SK-N-SH (cell line): Measurements from ENCODE around the gene TNFRSF19. TPM values are rescaled to one million over a fixed set of nuclear protein-coding genes. Genes with fewer than 3 reads are reported as not detected.

ENCODE experiments used
- CTCF ChIA-PET: fragments of 300-600, 350-600 bp; formaldehyde crosslinking; extraction: SDS; loops from one replicate; lab custom pipeline; 2021; lab: Yijun Ruan, JAX
- POLR2A ChIA-PET: fragments of 350-600 bp; sonication (Branson Sonifier 250); formaldehyde crosslinking; extraction: SDS; loops from one replicate; lab custom pipeline; 2020; ENCODE audit warnings: antibody characterized with exemption, inconsistent platforms; lab: Yijun Ruan, JAX
- DNase-seq: peaks from one replicate; pipeline ENCODE4 v3.0.0; 2012
- H2AFZ ChIP-seq: fragments of 200-600 bp; sonication (generic); 2 replicates; pipeline ENCODE4 v1.8.1; 2016; ENCODE audit warnings: antibody characterized with exemption, mild to moderate bottlenecking, low read depth
- H3F3A ChIP-seq: fragments of 200-600 bp; sonication (generic); replicated peaks from 2 replicates; pipeline ENCODE3; 2016; ENCODE audit warnings: antibody characterized with exemption, mild to moderate bottlenecking; ENCODE audit not compliant: insufficient read depth
- H3K27ac ChIP-seq, 2 experiments: fragments of 200-500 bp in 1 of 2; fragments of 200-600 bp in 1 of 2; sonication (Bioruptor generic) in 1 of 2; sonication (generic), shearing (Covaris generic) in 1 of 2; 2 replicates each; pipeline versions ENCODE4 v1.5.1 to v1.6.1; 2014 to 2016; ENCODE audit warnings: low read depth in 2 of 2, inconsistent platforms in 1 of 2, low read length in 1 of 2, mild to moderate bottlenecking in 1 of 2, mixed read lengths in 1 of 2
- H3K27me3 ChIP-seq: fragments of 200-600 bp; sonication (generic), shearing (Covaris generic); 2 replicates; pipeline ENCODE4 v1.6.1; 2016; ENCODE audit warnings: mixed run types; ENCODE audit not compliant: insufficient read depth
- H3K36me3 ChIP-seq, 2 experiments: fragments of 200-500 bp in 1 of 2; fragments of 200-600 bp in 1 of 2; sonication (Bioruptor generic) in 1 of 2; sonication (generic) in 1 of 2; replicated peaks in 1 of 2; 2 replicates each; pipeline versions ENCODE3 to v1.5.1; 2014 to 2016; ENCODE audit warnings: low read length in 1 of 2, mild to moderate bottlenecking in 1 of 2; ENCODE audit not compliant: insufficient read depth in 2 of 2, control insufficient read depth in 1 of 2
- H3K4me1 ChIP-seq, 2 experiments: fragments of 200-500 bp in 1 of 2; fragments of 200-600 bp in 1 of 2; sonication (Bioruptor generic) in 1 of 2; sonication (generic), shearing (Covaris generic) in 1 of 2; 2 replicates each; pipeline versions ENCODE4 v1.5.1 to v1.6.1; 2014 to 2016; ENCODE audit warnings: low read depth in 1 of 2, low read length in 1 of 2, mixed run types in 1 of 2; ENCODE audit not compliant: insufficient read depth in 2 of 2, control insufficient read depth in 1 of 2
- H3K4me2 ChIP-seq: fragments of 200-600 bp; sonication (generic), shearing (Covaris generic); 2 replicates; pipeline ENCODE4 v1.6.1; 2017; ENCODE audit warnings: mixed run types
- H3K4me3 ChIP-seq, 2 experiments: fragments of 200-500 bp in 1 of 2; fragments of 200-600 bp in 1 of 2; sonication (Bioruptor generic) in 1 of 2; sonication (generic), shearing (Covaris generic) in 1 of 2; 2 replicates each; pipeline versions ENCODE4 v1.5.1 to v1.8.1; 2014 to 2016; ENCODE audit warnings: low read depth in 2 of 2, inconsistent platforms in 1 of 2, low read length in 1 of 2, mild to moderate bottlenecking in 1 of 2, mixed read lengths in 1 of 2, moderate library complexity in 1 of 2
- H3K79me2 ChIP-seq: fragments of 200-600 bp; sonication (generic); 2 replicates; pipeline ENCODE4 v1.8.1; 2017; ENCODE audit warnings: mild to moderate bottlenecking; ENCODE audit not compliant: insufficient read depth
- H3K9ac ChIP-seq: fragments of 200-600 bp; sonication (generic); 2 replicates; pipeline ENCODE4 v1.6.1; 2017; ENCODE audit warnings: mixed run types
- H3K9me2 ChIP-seq: fragments of 200-600 bp; sonication (generic); 2 replicates; pipeline ENCODE4 v1.6.1; 2017; ENCODE audit warnings: mixed run types
- H3K9me3 ChIP-seq: fragments of 200-600 bp; sonication (generic); 2 replicates; pipeline ENCODE4 v1.6.1; 2017; ENCODE audit warnings: mixed run types, mild to moderate bottlenecking, moderate library complexity
- H4K20me1 ChIP-seq: fragments of 200-600 bp; sonication (generic); 2 replicates; pipeline ENCODE4 v1.6.1; 2017; ENCODE audit warnings: mild to moderate bottlenecking, mixed run types; ENCODE audit not compliant: insufficient read depth
- ELF1 ChIP-seq: IDR thresholded peaks from 2 replicates; pipeline ENCODE4 v1.4.0; 2012
- EP300 ChIP-seq, 2 experiments: IDR thresholded peaks; 2 replicates each; pipeline versions ENCODE4 v1.4.0 to v1.6.1; 2012; ENCODE audit warnings: borderline replicate concordance in 1 of 2, low read depth in 1 of 2, low read length in 1 of 2
- EZH2phosphoT487 ChIP-seq: fragments of 200-600 bp; sonication (generic); IDR thresholded peaks from 2 replicates; pipeline ENCODE4 v1.6.1; 2017; ENCODE audit warnings: low read depth, mixed run types, mild to moderate bottlenecking, antibody characterized with exemption, moderate library complexity, borderline replicate concordance
- GATA2 ChIP-seq: sonication (generic); formaldehyde crosslinking; IDR thresholded peaks from 2 replicates; pipeline ENCODE4 v1.5.0; 2020; ENCODE audit warnings: mild to moderate bottlenecking, missing genetic modification reagents
- IRF3 ChIP-seq: fragments of 150-350 bp; IDR thresholded peaks from 2 replicates; pipeline ENCODE4 v1.6.1; 2016; ENCODE audit warnings: mild to moderate bottlenecking, low read depth, low read length
- JUND ChIP-seq: IDR thresholded peaks from 2 replicates; pipeline ENCODE4 v1.4.0; 2012
- MEF2A ChIP-seq: IDR thresholded peaks from 2 replicates; pipeline ENCODE4 v1.4.0; 2012; ENCODE audit warnings: low read depth, borderline replicate concordance
- NRF1 ChIP-seq: IDR thresholded peaks from 2 replicates; pipeline ENCODE4 v1.6.1; 2012; ENCODE audit warnings: low read depth, mild to moderate bottlenecking, low read length
- PBX3 ChIP-seq: IDR thresholded peaks from 2 replicates; pipeline ENCODE4; 2012
- RCOR1 ChIP-seq: fragments of 150-350 bp; IDR thresholded peaks from 2 replicates; pipeline ENCODE4 v1.6.1; 2017; ENCODE audit warnings: antibody characterized with exemption, low read length
- RFX5 ChIP-seq: IDR thresholded peaks from 2 replicates; pipeline ENCODE4 v1.6.1; 2012; ENCODE audit warnings: mild to moderate bottlenecking, improper control_type of control experiment, low read length
- RXRA ChIP-seq: IDR thresholded peaks from 2 replicates; pipeline ENCODE4 v1.4.0; 2012; ENCODE audit warnings: low read depth, mild to moderate bottlenecking, borderline replicate concordance
- SIN3A ChIP-seq: IDR thresholded peaks from 2 replicates; pipeline ENCODE4 v1.6.1; 2012; ENCODE audit warnings: low read depth, mild to moderate bottlenecking, low read length, moderate library complexity, borderline replicate concordance
- SMC3 ChIP-seq: IDR thresholded peaks from 2 replicates; pipeline ENCODE4 v1.6.1; 2012; ENCODE audit warnings: low read depth, low read length, improper control_type of control experiment
- USF1 ChIP-seq: IDR thresholded peaks from 2 replicates; pipeline ENCODE4 v1.4.0; 2012; ENCODE audit warnings: low read depth, borderline replicate concordance
- YY1 ChIP-seq: IDR thresholded peaks from 2 replicates; pipeline ENCODE4 v1.4.0; 2012; ENCODE audit warnings: low read depth, mild to moderate bottlenecking
- WGBS: methylation state at CpG from one replicate; pipeline ENCODE4 v1.1.6; 2017; ENCODE audit warnings: low lambda C conversion rate; 5-methylcytosine and 5-hydroxymethylcytosine counted together
- polyA plus RNA-seq, 3 experiments: library from polyadenylated mRNA; depleted of rRNA; stranded (reverse); fragments of >200 nt; gene quantifications; 2 replicates each; pipeline ENCODE4 v1.2.3, GENCODE V29; 2012

The TNFRSF19 gene
- polyA plus RNA-seq, 1 of the 3 experiments (the other 2 are of a cell fraction): 4.6 TPM

- POLR2A ChIA-PET: no interaction called here
- H3K79me2 ChIP-seq: no peaks in the 10 kb centered on the region
- 86% methylated on average over 2 of the region's 2 CpGs for whole genome bisulfite sequencing
Observed at GRCh38 chr13:23651887-23652286, 81.7 kb downstream of the TNFRSF19 start.

GRCh38 chr13:23652909-23653726, 82.9 kb downstream of the TNFRSF19 start:
- H3K9ac ChIP-seq: no peak overlapping the region
- no peaks in the 10 kb centered on the region for H3K79me2 ChIP-seq
- no peaks in the 10 kb centered on the region for H3K27me3 ChIP-seq
- no peaks in the 10 kb centered on the region for H3F3A ChIP-seq
- no peak overlapping the region for H2AFZ ChIP-seq
- 94% methylated on average over 10 of the region's 10 CpGs for WGBS
- ChIA-PET CTCF (interaction anchor here (0.7 to 1.5 kb wide), 4 partner anchors 10 to 137 kb away, joined by 3 to 6 read pairs (median 4); no protein-coding TSS in a partner anchor), POLR2A (no interaction called here)
- H3K9me3 ChIP-seq: no peaks in the 10 kb centered on the region
- no peak overlapping the region for H3K4me2 ChIP-seq
- TF ChIP-seq EP300 (IDR thresholded peaks at IDR 0.05; ENCODE audit: borderline replicate concordance in 1 of 2, low read depth in 1 of 2, low read length in 1 of 2) (no peak), IRF3 (no peak), RFX5 (no peak), RCOR1 (no peak), RXRA (no peak), YY1 (no peak), JUND (no peak), USF1 (no peak), EZH2phosphoT487 (no peak), SIN3A (no peak), NRF1 (no peak), ELF1 (no peak), PBX3 (no peak), GATA2 (no peak)
- TF ChIP-seq, all 33 proteins: peak for 0
- Histone ChIP-seq H3K4me1 (peaks cover 0 to 13% of the 10 kb centered on the region in 2 experiments; a peak in 2 of 4 replicates), H3K27ac (no peak overlapping the region), H3K9me2 (no peaks in the 10 kb centered on the region), H4K20me1 (no peaks in the 10 kb centered on the region), H3K36me3 (no peaks in the 10 kb centered on the region), H3K4me3 (no peak overlapping the region)
- DNase-seq: no peak

More at GRCh38 chr13:23651887-23652286, 81.7 kb downstream of the TNFRSF19 start:
- Histone ChIP-seq H3K4me1 (peaks cover 0 to 6% of the 10 kb centered on the region in 2 experiments; a peak in 2 of 4 replicates), H3F3A (no peaks in the 10 kb centered on the region), H3K27me3 (no peaks in the 10 kb centered on the region), H2AFZ (no peak overlapping the region), H3K9ac (no peak overlapping the region), H3K4me2 (no peak overlapping the region), H4K20me1 (no peaks in the 10 kb centered on the region), H3K9me3 (no peaks in the 10 kb centered on the region), H3K4me3 (no peak overlapping the region)
- DNase-seq: no peak
- CTCF ChIA-PET: interaction anchor here (1.4 to 1.5 kb wide), 2 partner anchors 15 to 73 kb away, joined by 3 to 5 read pairs; no protein-coding TSS in a partner anchor
- TF ChIP-seq SIN3A (no peak), GATA2 (no peak), SMC3 (no peak), JUND (no peak), MEF2A (no peak)
- TF ChIP-seq, all 33 proteins: peak for 0
- H3K9me2 ChIP-seq: no peaks in the 10 kb centered on the region
- no peak overlapping the region for H3K27ac ChIP-seq
- no peaks in the 10 kb centered on the region for H3K36me3 ChIP-seq
